ENCODE results near the gene MUC15.

MUC15 gene

DNA sequence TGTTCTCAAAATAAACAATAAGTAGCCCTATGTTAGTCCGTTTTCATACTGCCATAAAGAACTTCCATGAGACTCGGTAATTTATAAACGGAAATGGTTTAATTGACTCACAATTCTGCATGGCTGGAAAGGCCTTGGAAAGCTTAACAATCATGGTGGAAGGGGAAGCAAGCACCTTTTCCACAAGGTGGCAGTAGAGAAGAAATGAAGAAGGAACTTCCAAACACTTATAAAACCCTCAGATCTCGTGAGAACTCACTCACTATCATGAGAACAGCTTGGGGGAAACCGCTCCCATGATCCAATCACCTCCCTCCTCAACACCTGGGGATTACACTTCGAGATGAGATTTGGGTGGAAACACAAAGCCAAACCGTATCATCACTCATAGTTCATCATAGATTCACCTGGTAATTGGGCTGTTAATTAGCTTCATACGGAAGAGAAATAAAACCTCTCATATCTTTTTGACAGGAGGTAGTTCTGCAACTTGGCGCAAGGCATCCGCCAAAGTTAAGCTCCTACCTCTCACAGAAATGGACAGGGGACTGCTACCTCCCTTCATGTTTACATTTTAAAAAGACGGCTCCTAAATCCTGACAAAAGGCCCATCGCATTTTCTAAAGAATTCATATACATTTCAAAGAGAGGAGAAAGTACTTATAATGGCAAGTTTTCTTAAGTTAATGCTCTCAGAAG is 49.0 kb downstream of the MUC15 start:
- H3K27ac ChIP-seq: no peak overlapping the region
- TF ChIP-seq, protein P1, sequence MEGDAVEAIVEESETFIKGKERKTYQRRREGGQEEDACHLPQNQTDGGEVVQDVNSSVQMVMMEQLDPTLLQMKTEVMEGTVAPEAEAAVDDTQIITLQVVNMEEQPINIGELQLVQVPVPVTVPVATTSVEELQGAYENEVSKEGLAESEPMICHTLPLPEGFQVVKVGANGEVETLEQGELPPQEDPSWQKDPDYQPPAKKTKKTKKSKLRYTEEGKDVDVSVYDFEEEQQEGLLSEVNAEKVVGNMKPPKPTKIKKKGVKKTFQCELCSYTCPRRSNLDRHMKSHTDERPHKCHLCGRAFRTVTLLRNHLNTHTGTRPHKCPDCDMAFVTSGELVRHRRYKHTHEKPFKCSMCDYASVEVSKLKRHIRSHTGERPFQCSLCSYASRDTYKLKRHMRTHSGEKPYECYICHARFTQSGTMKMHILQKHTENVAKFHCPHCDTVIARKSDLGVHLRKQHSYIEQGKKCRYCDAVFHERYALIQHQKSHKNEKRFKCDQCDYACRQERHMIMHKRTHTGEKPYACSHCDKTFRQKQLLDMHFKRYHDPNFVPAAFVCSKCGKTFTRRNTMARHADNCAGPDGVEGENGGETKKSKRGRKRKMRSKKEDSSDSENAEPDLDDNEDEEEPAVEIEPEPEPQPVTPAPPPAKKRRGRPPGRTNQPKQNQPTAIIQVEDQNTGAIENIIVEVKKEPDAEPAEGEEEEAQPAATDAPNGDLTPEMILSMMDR (conservative IDR thresholded peaks at IDR 0.05): peak; percentile 36

DNA sequence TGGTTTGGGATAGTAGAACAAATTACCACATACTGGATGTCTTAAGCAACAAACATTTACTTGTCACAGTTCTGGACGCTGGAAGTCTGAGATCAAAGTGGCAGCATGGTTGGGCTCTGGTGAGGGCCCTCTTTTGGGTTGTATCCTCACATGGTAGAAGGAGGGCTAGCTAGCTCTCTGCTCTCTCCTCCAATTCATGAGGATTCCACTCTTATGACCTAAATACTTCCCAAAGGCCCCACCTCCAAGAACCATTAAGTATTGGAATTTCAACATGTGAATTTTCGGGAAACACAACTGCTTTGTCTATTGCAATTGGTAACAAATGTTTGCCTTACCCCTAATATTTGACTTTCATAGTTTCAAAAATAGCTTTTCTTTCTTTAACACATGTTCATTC is 52.6 kb downstream of the MUC15 start:
- no peak overlapping the region for H3K27ac ChIP-seq
- TF ChIP-seq, protein P1 (conservative IDR thresholded peaks at IDR 0.05): no peak

DNA sequence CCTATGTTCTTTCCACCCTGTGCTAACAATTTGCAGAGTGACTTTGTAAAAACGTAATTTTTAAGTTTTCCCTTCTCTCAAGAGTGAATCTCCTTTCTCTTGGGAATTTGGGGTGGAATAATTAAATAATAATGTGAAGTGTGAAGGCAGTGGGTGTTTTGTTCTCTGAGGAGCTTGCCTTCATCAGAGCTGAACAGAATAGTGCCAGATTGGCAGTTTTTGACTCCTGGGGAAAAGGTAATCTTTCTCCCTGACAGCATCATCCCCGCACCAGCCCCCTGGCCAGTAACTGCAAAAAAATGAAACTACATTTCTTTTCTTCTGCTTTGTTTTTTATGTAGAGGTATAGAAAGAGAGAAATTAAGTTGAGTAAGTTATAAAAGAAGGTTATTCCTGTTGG is 59.9 kb downstream of the MUC15 start:
- H3K27ac ChIP-seq: no peak overlapping the region
- TF ChIP-seq, protein P1 (conservative IDR thresholded peaks at IDR 0.05): no peak

DNA sequence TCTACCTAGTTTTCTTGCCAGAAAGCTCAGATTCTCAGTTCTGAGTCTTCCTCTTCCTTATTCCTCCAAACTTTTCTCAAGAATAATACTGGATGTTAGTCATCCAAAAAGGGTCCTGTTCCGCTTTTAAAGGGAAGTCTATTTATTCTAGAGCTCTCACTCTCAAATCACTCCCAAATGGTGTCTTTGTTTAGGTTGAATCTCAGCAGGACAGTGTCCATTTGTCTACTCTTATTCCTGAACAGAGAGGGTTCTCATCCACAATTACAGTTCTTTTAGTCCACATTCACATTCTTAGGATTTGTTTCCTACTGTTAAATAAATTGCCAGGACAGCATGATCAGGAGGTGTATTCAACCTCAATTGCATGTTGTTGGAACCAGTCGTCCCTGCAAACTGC is 61.3 kb downstream of the MUC15 start:
- no peak overlapping the region for H3K27ac ChIP-seq
- TF ChIP-seq, protein P1 (conservative IDR thresholded peaks at IDR 0.05): no peak

DNA sequence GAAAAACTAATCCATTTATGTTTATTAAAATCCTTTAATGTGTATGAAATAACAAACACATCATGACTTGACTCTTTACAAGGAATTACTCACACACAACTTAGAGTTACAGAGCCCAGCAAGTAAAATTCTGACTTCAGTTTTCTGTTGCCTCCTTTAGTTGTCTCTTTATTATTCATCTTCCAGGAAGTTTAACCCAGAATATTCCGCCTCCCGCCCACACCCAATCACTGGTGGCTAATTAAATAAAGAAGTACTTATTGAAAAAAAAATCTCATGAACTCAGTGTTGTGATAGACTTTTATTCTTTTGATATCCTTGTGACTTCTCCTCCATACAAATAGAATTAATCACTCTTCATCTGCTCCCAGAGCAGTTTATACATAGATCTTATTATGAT is 61.9 kb downstream of the MUC15 start:
- TF ChIP-seq, protein P1 (conservative IDR thresholded peaks at IDR 0.05): no peak

More for the DNA sequence above, 61.9 kb downstream of the MUC15 start:
- H3K27ac ChIP-seq: no peak overlapping the region

All from VCaP (cell line).